ENCODE results near the gene ACTN1.

DNA sequence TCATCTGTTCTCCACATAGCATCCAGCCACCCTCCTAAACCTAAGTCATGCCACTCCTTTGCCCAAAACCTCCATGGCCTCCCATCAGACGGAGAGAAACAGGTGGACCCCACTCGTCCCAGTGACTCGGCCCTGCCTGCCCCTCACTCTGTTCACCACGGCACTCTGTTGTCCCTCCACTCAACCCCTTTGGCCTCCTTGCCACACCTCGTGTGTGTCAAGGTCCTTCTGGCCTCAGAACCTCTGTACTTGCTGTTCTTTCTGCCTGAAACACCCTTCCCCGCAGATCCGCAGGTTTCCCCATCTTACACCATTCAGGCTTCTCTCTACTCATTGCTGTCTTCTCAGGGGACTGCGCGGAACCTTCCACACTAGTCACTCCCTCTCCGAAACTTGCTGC is 24.5 kb upstream of the ACTN1 start:
- TF ChIP-seq, protein P1, sequence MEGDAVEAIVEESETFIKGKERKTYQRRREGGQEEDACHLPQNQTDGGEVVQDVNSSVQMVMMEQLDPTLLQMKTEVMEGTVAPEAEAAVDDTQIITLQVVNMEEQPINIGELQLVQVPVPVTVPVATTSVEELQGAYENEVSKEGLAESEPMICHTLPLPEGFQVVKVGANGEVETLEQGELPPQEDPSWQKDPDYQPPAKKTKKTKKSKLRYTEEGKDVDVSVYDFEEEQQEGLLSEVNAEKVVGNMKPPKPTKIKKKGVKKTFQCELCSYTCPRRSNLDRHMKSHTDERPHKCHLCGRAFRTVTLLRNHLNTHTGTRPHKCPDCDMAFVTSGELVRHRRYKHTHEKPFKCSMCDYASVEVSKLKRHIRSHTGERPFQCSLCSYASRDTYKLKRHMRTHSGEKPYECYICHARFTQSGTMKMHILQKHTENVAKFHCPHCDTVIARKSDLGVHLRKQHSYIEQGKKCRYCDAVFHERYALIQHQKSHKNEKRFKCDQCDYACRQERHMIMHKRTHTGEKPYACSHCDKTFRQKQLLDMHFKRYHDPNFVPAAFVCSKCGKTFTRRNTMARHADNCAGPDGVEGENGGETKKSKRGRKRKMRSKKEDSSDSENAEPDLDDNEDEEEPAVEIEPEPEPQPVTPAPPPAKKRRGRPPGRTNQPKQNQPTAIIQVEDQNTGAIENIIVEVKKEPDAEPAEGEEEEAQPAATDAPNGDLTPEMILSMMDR (IDR thresholded peaks at IDR 0.05): no peak
- TF ChIP-seq POLR2A (IDR thresholded peaks at IDR 0.05): no peak
